H9 (cell line): ENCODE data around the gene NRG2. TPM values are rescaled to one million over a fixed set of nuclear protein-coding genes. Genes with fewer than 3 reads are reported as not detected.

Experiments
- DNase-seq: peaks from one replicate; pipeline ENCODE4 v3.0.0-alpha.2; 2017
- H2AFZ ChIP-seq: one replicate; pipeline ENCODE4 v1.6.1; 2013; ENCODE audit warnings: mild to moderate bottlenecking, low read length, control low read depth, moderate library complexity
- H2AK5ac ChIP-seq: 2 replicates; pipeline ENCODE4 v1.6.1; 2013; ENCODE audit warnings: low read length, control low read depth, mixed read lengths; ENCODE audit not compliant: insufficient read length
- H2BK120ac ChIP-seq: one replicate; pipeline ENCODE4 v1.6.1; 2013; ENCODE audit warnings: low read depth, mild to moderate bottlenecking, low read length, control low read depth, inconsistent platforms; ENCODE audit not compliant: poor library complexity, severe bottlenecking
- H2BK12ac ChIP-seq: 2 replicates; pipeline ENCODE4 v1.6.1; 2013; ENCODE audit warnings: low read length, control low read depth, mixed read lengths, low read depth; ENCODE audit not compliant: insufficient read length
- H2BK15ac ChIP-seq: 2 replicates; pipeline ENCODE4 v1.6.1; 2013; ENCODE audit warnings: low read depth, low read length, control low read depth
- H2BK20ac ChIP-seq: one replicate; pipeline ENCODE4 v1.6.1; 2013; ENCODE audit warnings: low read depth, mild to moderate bottlenecking, low read length, control low read depth, inconsistent platforms; ENCODE audit not compliant: poor library complexity, severe bottlenecking
- H2BK5ac ChIP-seq: 2 replicates; pipeline ENCODE4 v1.6.1; 2013; ENCODE audit warnings: low read length, control low read depth, mixed read lengths; ENCODE audit not compliant: insufficient read length
- H3K14ac ChIP-seq: 2 replicates; pipeline ENCODE4 v1.6.1; 2013; ENCODE audit warnings: low read length, control low read depth; ENCODE audit not compliant: insufficient read depth
- H3K18ac ChIP-seq: 2 replicates; pipeline ENCODE4 v1.6.1; 2013; ENCODE audit warnings: low read depth, mild to moderate bottlenecking, mixed read lengths, low read length, control low read depth; ENCODE audit not compliant: insufficient read length
- H3K23ac ChIP-seq: 2 replicates; pipeline ENCODE4 v1.6.1; 2013; ENCODE audit warnings: low read length, control low read depth, mixed read lengths, low read depth; ENCODE audit not compliant: insufficient read length
- H3K23me2 ChIP-seq: 2 replicates; pipeline ENCODE4 v1.6.1; 2013; ENCODE audit warnings: low read depth, mild to moderate bottlenecking, mixed read lengths, low read length, control low read depth; ENCODE audit not compliant: insufficient read length, poor library complexity, severe bottlenecking
- H3K27ac ChIP-seq: 2 replicates; pipeline ENCODE4 v1.5.1; 2013; ENCODE audit warnings: low read length, control low read depth, mixed read lengths, low read depth; ENCODE audit not compliant: insufficient read length
- H3K27me3 ChIP-seq: 2 replicates; pipeline ENCODE4 v1.6.1; 2013; ENCODE audit warnings: low read length, control low read depth, inconsistent platforms; ENCODE audit not compliant: insufficient read depth
- H3K4ac ChIP-seq: 2 replicates; pipeline ENCODE4 v1.6.1; 2013; ENCODE audit warnings: low read depth, mild to moderate bottlenecking, control low read depth, inconsistent platforms, low read length, moderate library complexity
- H3K4me1 ChIP-seq: 2 replicates; pipeline ENCODE4 v1.6.1; 2013; ENCODE audit warnings: low read length, control low read depth, inconsistent platforms; ENCODE audit not compliant: insufficient read depth
- H3K4me2 ChIP-seq: 2 replicates; pipeline ENCODE4 v1.6.1; 2013; ENCODE audit warnings: low read length, control low read depth, mixed read lengths; ENCODE audit not compliant: insufficient read length, insufficient read depth
- H3K56ac ChIP-seq: 2 replicates; pipeline ENCODE4 v1.6.1; 2013; ENCODE audit warnings: low read depth, mild to moderate bottlenecking, mixed read lengths, low read length, control low read depth; ENCODE audit not compliant: insufficient read length
- H3K79me1 ChIP-seq: 2 replicates; pipeline ENCODE4 v1.6.1; 2013; ENCODE audit warnings: low read depth, mild to moderate bottlenecking, moderate library complexity, low read length, control low read depth, inconsistent platforms; ENCODE audit not compliant: insufficient read depth, poor library complexity, severe bottlenecking
- H3K79me2 ChIP-seq: 2 replicates; pipeline ENCODE4 v1.6.1; 2013; ENCODE audit warnings: low read length, control low read depth, inconsistent platforms; ENCODE audit not compliant: insufficient read depth
- H3K9ac ChIP-seq: 2 replicates; pipeline ENCODE4 v1.6.1; 2013; ENCODE audit warnings: low read length, control low read depth, mixed read lengths; ENCODE audit not compliant: insufficient read length; ENCODE audit errors: extremely low read depth
- H3K9me3 ChIP-seq: one replicate; pipeline ENCODE4 v1.6.1; 2013; ENCODE audit warnings: low read depth, low read length, inconsistent platforms; ENCODE audit not compliant: control insufficient read depth
- H3T11ph ChIP-seq: one replicate; pipeline ENCODE4 v1.6.1; 2013; ENCODE audit warnings: mild to moderate bottlenecking, low read length, control low read depth, inconsistent platforms
- H4K20me1 ChIP-seq: one replicate; pipeline ENCODE4 v1.6.1; 2013; ENCODE audit not compliant: control insufficient read depth, insufficient read length, insufficient read depth
- H4K5ac ChIP-seq: 2 replicates; pipeline ENCODE4 v1.6.1; 2013; ENCODE audit warnings: low read depth, mild to moderate bottlenecking, mixed read lengths, low read length, control low read depth; ENCODE audit not compliant: insufficient read length
- H4K8ac ChIP-seq: replicated peaks from 2 replicates; pipeline ENCODE4 v1.6.1; 2013; ENCODE audit warnings: low read length, control low read depth, mixed read lengths, low read depth; ENCODE audit not compliant: insufficient read length
- H4K91ac ChIP-seq: 2 replicates; pipeline ENCODE4 v1.6.1; 2013; ENCODE audit warnings: low read depth, mild to moderate bottlenecking, moderate library complexity, mixed read lengths, low read length, control low read depth; ENCODE audit not compliant: insufficient read length
- H3K27ac Mint-ChIP-seq, 3 experiments: 2 replicates in 2 of 3; 3 replicates in 1 of 3; pipeline ENCODE4 v1.8.0; 2020 to 2021; ENCODE audit warnings: mixed read lengths in 3 of 3, mild to moderate bottlenecking in 1 of 3, moderate library complexity in 1 of 3
- H3K27me3 Mint-ChIP-seq: 2 replicates; pipeline ENCODE4 v1.8.0; 2021; ENCODE audit warnings: low read depth, mild to moderate bottlenecking, moderate library complexity, mixed read lengths
- H3K36me3 Mint-ChIP-seq, 3 experiments: 2 replicates in 2 of 3; 3 replicates in 1 of 3; pipeline ENCODE4 v1.8.0; 2020 to 2021; ENCODE audit warnings: low read depth in 3 of 3, mixed read lengths in 3 of 3; ENCODE audit not compliant: insufficient read depth in 1 of 3
- H3K4me1 Mint-ChIP-seq, 2 experiments: 2 replicates each; pipeline ENCODE4 v1.8.0; 2020; ENCODE audit warnings: mixed read lengths in 2 of 2
- H3K4me3 Mint-ChIP-seq, 2 experiments: 2 replicates in 1 of 2; 3 replicates in 1 of 2; pipeline ENCODE4 v1.8.0; 2020 to 2021; ENCODE audit warnings: mild to moderate bottlenecking in 2 of 2, mixed read lengths in 2 of 2, moderate library complexity in 1 of 2
- H3K9me3 Mint-ChIP-seq, 2 experiments: 2 replicates in 1 of 2; 3 replicates in 1 of 2; pipeline ENCODE4 v1.8.0; 2020; ENCODE audit warnings: mild to moderate bottlenecking in 2 of 2, mixed read lengths in 2 of 2, moderate library complexity in 1 of 2
- WGBS: extraction: QIAGEN DNeasy Blood & Tissue Kit; methylation state at CpG from one replicate; pipeline ENCODE4 v1.1.7; 2013; ENCODE audit warnings: missing lambda C conversion rate, low lambda C conversion rate, mixed read lengths; ENCODE audit not compliant: insufficient read length; ENCODE audit errors: extremely low coverage; 5-methylcytosine and 5-hydroxymethylcytosine counted together
- total RNA-seq: library from RNA; stranded (reverse); gene quantifications from 2 replicates; pipeline ENCODE4 v1.2.1, GENCODE V29; 2021
- TF ChIP-seq, protein P1 (sequence below): fragments of 200-600 bp; sonication (generic); conservative IDR thresholded peaks from 3 replicates; pipeline ENCODE4 v1.8.0; 2021; ENCODE audit warnings: antibody characterized with exemption, mild to moderate bottlenecking

Gene NRG2
- total RNA-seq, 1 experiment from 2014 or later = not detected

DNA sequence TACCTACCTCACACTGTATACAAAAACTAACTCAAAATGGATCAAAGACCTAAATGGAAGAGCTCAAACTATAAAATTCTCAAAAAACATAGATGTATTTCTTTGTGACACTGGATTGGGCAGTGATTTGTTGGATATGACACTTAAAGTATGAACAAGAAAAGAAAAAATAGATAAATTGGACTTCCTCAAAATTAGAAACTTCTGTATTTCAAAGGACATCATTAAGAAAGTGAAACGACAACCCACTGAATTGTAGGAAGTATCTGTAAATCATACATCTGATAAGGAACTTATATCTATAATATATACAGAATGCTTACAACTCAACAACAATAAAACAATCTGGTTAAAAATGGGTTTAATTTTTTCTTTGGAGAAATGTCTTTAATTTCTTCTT is 96.7 kb downstream of the NRG2 start:
- Histone ChIP-seq H3K4me1 (no peaks in the 10 kb centered on the region), H2AFZ (no peak overlapping the region), H3K79me2 (no peaks in the 10 kb centered on the region), H2BK5ac (no peak overlapping the region), H3K23ac (no peak overlapping the region), H3K27me3 (no peaks in the 10 kb centered on the region), H2AK5ac (no peak overlapping the region), H2BK20ac (no peak overlapping the region), H3K9ac (no peak overlapping the region), H4K20me1 (no peaks in the 10 kb centered on the region), H3K56ac (no peak overlapping the region), H2BK120ac (no peak overlapping the region), H3K79me1 (no peaks in the 10 kb centered on the region), H3K23me2 (no peaks in the 10 kb centered on the region), H3T11ph (no peak overlapping the region), H2BK15ac (no peak overlapping the region), H3K9me3 (no peaks in the 10 kb centered on the region), H3K14ac (no peak overlapping the region), H4K5ac (no peak overlapping the region), H3K27ac (no peak overlapping the region), H3K4ac (no peak overlapping the region), H3K18ac (no peak overlapping the region), H4K91ac (no peak overlapping the region), H3K4me2 (no peak overlapping the region), H2BK12ac (no peak overlapping the region), H4K8ac (no peak overlapping the region)
- peaks cover 39% of the 10 kb centered on the region for H3K27me3 Mint-ChIP-seq
- DNase-seq = no peak
- WGBS = no CpG with 5 or more reads among the region's 1 CpG
- peaks cover 6% of the 10 kb centered on the region in 2 experiments; a peak in 2 of 4 replicates for H3K4me1 Mint-ChIP-seq
- peaks cover 8 to 9% of the 10 kb centered on the region in 2 experiments; a peak in 4 of 5 replicates for H3K9me3 Mint-ChIP-seq
- H3K36me3 Mint-ChIP-seq = no peaks in the 10 kb centered on the region
- H3K27ac Mint-ChIP-seq = no peak overlapping the region
- TF ChIP-seq, protein P1, sequence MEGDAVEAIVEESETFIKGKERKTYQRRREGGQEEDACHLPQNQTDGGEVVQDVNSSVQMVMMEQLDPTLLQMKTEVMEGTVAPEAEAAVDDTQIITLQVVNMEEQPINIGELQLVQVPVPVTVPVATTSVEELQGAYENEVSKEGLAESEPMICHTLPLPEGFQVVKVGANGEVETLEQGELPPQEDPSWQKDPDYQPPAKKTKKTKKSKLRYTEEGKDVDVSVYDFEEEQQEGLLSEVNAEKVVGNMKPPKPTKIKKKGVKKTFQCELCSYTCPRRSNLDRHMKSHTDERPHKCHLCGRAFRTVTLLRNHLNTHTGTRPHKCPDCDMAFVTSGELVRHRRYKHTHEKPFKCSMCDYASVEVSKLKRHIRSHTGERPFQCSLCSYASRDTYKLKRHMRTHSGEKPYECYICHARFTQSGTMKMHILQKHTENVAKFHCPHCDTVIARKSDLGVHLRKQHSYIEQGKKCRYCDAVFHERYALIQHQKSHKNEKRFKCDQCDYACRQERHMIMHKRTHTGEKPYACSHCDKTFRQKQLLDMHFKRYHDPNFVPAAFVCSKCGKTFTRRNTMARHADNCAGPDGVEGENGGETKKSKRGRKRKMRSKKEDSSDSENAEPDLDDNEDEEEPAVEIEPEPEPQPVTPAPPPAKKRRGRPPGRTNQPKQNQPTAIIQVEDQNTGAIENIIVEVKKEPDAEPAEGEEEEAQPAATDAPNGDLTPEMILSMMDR = no peak
- H3K4me3 Mint-ChIP-seq = no peak overlapping the region
